CD4-positive, alpha-beta memory T cell (primary cell): ENCODE data around the gene NKAIN2. TPM values are rescaled to one million over a fixed set of nuclear protein-coding genes. Genes with fewer than 3 reads are reported as not detected.

Experiments
- CTCF ChIA-PET: fragments of 350-600 bp; sonication (Branson Sonifier 250); formaldehyde crosslinking; loops from one replicate; lab custom pipeline; 2021; ENCODE audit warnings: inconsistent platforms; ENCODE audit not compliant: partially characterized antibody; lab: Charles Lee
- POLR2A ChIA-PET: fragments of 350-600 bp; sonication (Branson Sonifier 250); formaldehyde crosslinking; loops from one replicate; lab custom pipeline; 2021; ENCODE audit not compliant: partially characterized antibody; lab: Charles Lee
- DNase-seq, 5 donors: peaks; one replicate each; pipeline versions ENCODE4 v3.0.0 to v3.0.0-alpha.2; 2020 to 2022; ENCODE audit warnings: mixed read lengths in 1 of 5
- H3K27ac ChIP-seq: one replicate; pipeline ENCODE4 v1.7.0; 2013; ENCODE audit warnings: low read depth, low read length
- H3K27me3 ChIP-seq: 2 replicates; pipeline ENCODE4 v1.7.0; 2013; ENCODE audit warnings: mild to moderate bottlenecking, low read length, moderate library complexity; ENCODE audit not compliant: insufficient read depth
- H3K36me3 ChIP-seq: 2 replicates; pipeline ENCODE4 v1.7.0; 2013; ENCODE audit warnings: mild to moderate bottlenecking, low read length, moderate library complexity; ENCODE audit not compliant: insufficient read depth
- H3K4me1 ChIP-seq: 2 replicates; pipeline ENCODE4 v1.7.0; 2013; ENCODE audit warnings: mild to moderate bottlenecking, low read length, moderate library complexity; ENCODE audit not compliant: insufficient read depth
- H3K4me3 ChIP-seq, 2 donors: one replicate each; pipeline ENCODE4 v1.7.0; 2013; ENCODE audit warnings: low read length in 2 of 2, mild to moderate bottlenecking in 1 of 2
- H3K9me3 ChIP-seq, 2 donors: one replicate each; pipeline ENCODE4 v1.7.0; 2013; ENCODE audit warnings: low read length in 2 of 2, control low read depth in 1 of 2; ENCODE audit not compliant: control insufficient read depth in 1 of 2
- H3K27ac Mint-ChIP-seq, 7 donors: one replicate each; pipeline ENCODE4 v1.8.0; 2020 to 2021; ENCODE audit warnings: mixed read lengths in 7 of 7, mild to moderate bottlenecking in 6 of 7, inconsistent platforms in 3 of 7, moderate library complexity in 3 of 7
- H3K27me3 Mint-ChIP-seq, 2 donors: one replicate each; pipeline ENCODE4 v1.8.0; 2020 to 2021; ENCODE audit warnings: mixed read lengths in 2 of 2
- H3K36me3 Mint-ChIP-seq, 2 donors: one replicate each; pipeline ENCODE4 v1.8.0; 2020 to 2021; ENCODE audit warnings: mixed read lengths in 2 of 2, inconsistent platforms in 1 of 2, mild to moderate bottlenecking in 1 of 2
- H3K4me1 Mint-ChIP-seq, 4 donors: one replicate each; pipeline ENCODE4 v1.8.0; 2020 to 2021; ENCODE audit warnings: mixed read lengths in 4 of 4, mild to moderate bottlenecking in 1 of 4
- H3K4me3 Mint-ChIP-seq, 8 donors: one replicate each; pipeline ENCODE4 v1.8.0; 2020 to 2021; ENCODE audit warnings: mixed read lengths in 8 of 8, mild to moderate bottlenecking in 7 of 8, moderate library complexity in 6 of 8, inconsistent platforms in 3 of 8
- H3K9me3 Mint-ChIP-seq, 8 donors: one replicate each; pipeline ENCODE4 v1.8.0; 2020 to 2021; ENCODE audit warnings: mixed read lengths in 8 of 8, mild to moderate bottlenecking in 5 of 8, inconsistent platforms in 3 of 8, moderate library complexity in 1 of 8
- intact Hi-C: fragments of 100-400 bp; cut with micrococcal nuclease; formaldehyde crosslinking; loops from one replicate; pipeline ENCODE4 v1.15.1; 2023
- polyA plus RNA-seq, 2 donors: library from polyadenylated mRNA; unstranded; fragments of 300-500 nt; fragmentation: Illumina TruSeq; gene quantifications; one replicate each; pipeline ENCODE4 v1.2.3, GENCODE V29; 2021
- total RNA-seq, 2 experiments: library from RNA; stranded (reverse); gene quantifications; one replicate each; pipeline ENCODE4 v1.2.3, GENCODE V29; 2021

The NKAIN2 gene
- total and polyA plus RNA-seq, 4 experiments from 2014 or later: not detected

GRCh38 chr6:124430740-124431318, 627.2 kb downstream of the NKAIN2 start:
- Mint-ChIP-seq H3K27me3 (no peaks in the 10 kb centered on the region), H3K4me1 (no peaks in the 10 kb centered on the region), H3K36me3 (no peaks in the 10 kb centered on the region), H3K9me3 (peaks cover 0 to 4% (median 0%) of the 10 kb centered on the region in 8 donors), H3K27ac (no peak overlapping the region), H3K4me3 (no peak overlapping the region)
- Histone ChIP-seq H3K36me3 (no peaks in the 10 kb centered on the region), H3K9me3 (no peaks in the 10 kb centered on the region), H3K27ac (no peak overlapping the region), H3K27me3 (no peaks in the 10 kb centered on the region), H3K4me1 (no peaks in the 10 kb centered on the region), H3K4me3 (no peak overlapping the region)
- CTCF ChIA-PET: no interaction called here
- intact Hi-C loops: no loop called here
- DNase-seq: no peak
- POLR2A ChIA-PET: no interaction called here

DNA sequence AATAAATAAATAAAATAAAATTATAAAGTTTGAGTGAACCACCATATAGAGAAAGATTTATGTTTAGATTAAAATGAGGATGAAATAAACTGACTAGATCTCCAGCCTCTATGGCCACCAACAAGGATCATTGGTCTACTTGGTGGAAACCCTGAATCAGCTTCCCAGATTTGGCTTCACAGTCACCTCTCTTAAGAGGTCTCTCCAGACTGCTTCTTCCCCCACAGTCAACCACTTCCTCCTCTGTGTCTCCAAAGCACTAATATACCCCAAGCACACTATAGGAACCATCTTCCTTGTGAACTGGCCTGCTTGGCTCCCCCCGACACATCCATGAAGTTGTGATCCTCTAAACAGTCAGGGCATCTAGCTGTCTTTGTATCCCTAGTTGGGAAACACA, 629.0 kb downstream of the NKAIN2 start:
- Histone ChIP-seq H3K36me3 (no peaks in the 10 kb centered on the region), H3K4me3 (no peak overlapping the region), H3K4me1 (no peaks in the 10 kb centered on the region), H3K27ac (no peak overlapping the region), H3K9me3 (no peaks in the 10 kb centered on the region), H3K27me3 (no peaks in the 10 kb centered on the region)
- no peaks in the 10 kb centered on the region for H3K27me3 Mint-ChIP-seq
- intact Hi-C loops: no loop called here
- no peaks in the 10 kb centered on the region for H3K4me1 Mint-ChIP-seq
- peaks cover 0 to 8% (median 0%) of the 10 kb centered on the region in 8 donors for H3K9me3 Mint-ChIP-seq
- no peak overlapping the region for H3K4me3 Mint-ChIP-seq
- DNase-seq: no peak
- CTCF ChIA-PET: no interaction called here
- POLR2A ChIA-PET: no interaction called here
- H3K36me3 Mint-ChIP-seq: no peaks in the 10 kb centered on the region
- no peak overlapping the region for H3K27ac Mint-ChIP-seq

GRCh38 chr6:124433387-124434160, 629.9 kb downstream of the NKAIN2 start:
- ChIA-PET POLR2A (no interaction called here), CTCF (no interaction called here)
- Mint-ChIP-seq H3K27me3 (no peaks in the 10 kb centered on the region), H3K36me3 (no peaks in the 10 kb centered on the region), H3K27ac (no peak overlapping the region), H3K4me3 (no peak overlapping the region), H3K4me1 (no peaks in the 10 kb centered on the region), H3K9me3 (peaks cover 0 to 8% (median 1%) of the 10 kb centered on the region in 8 donors)
- H3K27me3 ChIP-seq: no peaks in the 10 kb centered on the region
- H3K36me3 ChIP-seq: no peaks in the 10 kb centered on the region
- DNase-seq: no peak
- H3K27ac ChIP-seq: no peak overlapping the region
- intact Hi-C loops: no loop called here
- no peaks in the 10 kb centered on the region for H3K9me3 ChIP-seq
- H3K4me3 ChIP-seq: no peak overlapping the region
- H3K4me1 ChIP-seq: no peaks in the 10 kb centered on the region

GRCh38 chr6:124434421-124434820, 630.8 kb downstream of the NKAIN2 start:
- intact Hi-C loops: no loop called here
- no peak for DNase-seq
- Mint-ChIP-seq H3K9me3 (peaks cover 0 to 8% (median 3%) of the 10 kb centered on the region in 8 donors), H3K27me3 (no peaks in the 10 kb centered on the region), H3K36me3 (no peaks in the 10 kb centered on the region), H3K4me1 (no peaks in the 10 kb centered on the region), H3K27ac (no peak overlapping the region), H3K4me3 (no peak overlapping the region)
- CTCF ChIA-PET: no interaction called here
- Histone ChIP-seq H3K27ac (no peak overlapping the region), H3K27me3 (no peaks in the 10 kb centered on the region), H3K36me3 (no peaks in the 10 kb centered on the region), H3K4me3 (no peak overlapping the region), H3K9me3 (no peaks in the 10 kb centered on the region), H3K4me1 (no peaks in the 10 kb centered on the region)
- POLR2A ChIA-PET: no interaction called here

DNA sequence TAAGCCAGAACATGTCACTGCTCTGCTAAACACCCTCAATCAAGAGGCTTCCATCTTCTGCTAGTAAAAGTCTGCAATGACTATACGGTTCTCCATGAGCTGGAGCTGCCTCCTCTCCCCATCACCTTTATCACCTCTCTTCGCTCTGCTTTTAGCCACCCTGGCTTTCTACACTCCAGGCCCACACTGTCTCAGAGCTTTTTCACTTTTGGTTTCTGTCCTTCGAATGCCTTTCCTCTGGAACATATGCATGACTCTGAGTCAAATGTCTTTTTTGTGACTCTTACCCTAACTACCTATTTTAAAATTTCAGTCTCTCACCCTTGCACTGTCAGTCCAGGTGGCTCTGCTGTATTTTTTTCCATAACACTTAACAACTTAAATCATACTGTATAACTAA, 633.1 kb downstream of the NKAIN2 start:
- H3K4me3 Mint-ChIP-seq: no peak overlapping the region
- no peaks in the 10 kb centered on the region for H3K36me3 Mint-ChIP-seq
- intact Hi-C loops: no loop called here
- no peak overlapping the region for H3K27ac Mint-ChIP-seq
- no peaks in the 10 kb centered on the region for H3K9me3 ChIP-seq
- ChIA-PET CTCF (no interaction called here), POLR2A (no interaction called here)
- H3K27me3 Mint-ChIP-seq: no peaks in the 10 kb centered on the region
- H3K4me3 ChIP-seq: no peak overlapping the region
- no peaks in the 10 kb centered on the region for H3K27me3 ChIP-seq
- H3K4me1 ChIP-seq: no peaks in the 10 kb centered on the region
- H3K9me3 Mint-ChIP-seq: peaks cover 0 to 5% (median 4%) of the 10 kb centered on the region in 8 donors
- H3K27ac ChIP-seq: no peak overlapping the region
- H3K4me1 Mint-ChIP-seq: no peaks in the 10 kb centered on the region
- DNase-seq: no peak
- H3K36me3 ChIP-seq: no peaks in the 10 kb centered on the region

- no peaks in the 10 kb centered on the region for H3K27me3 ChIP-seq
- intact Hi-C loops: no loop called here
- CTCF ChIA-PET: no interaction called here
Observed at GRCh38 chr6:124438546-124439065, 634.9 kb downstream of the NKAIN2 start.

DNA sequence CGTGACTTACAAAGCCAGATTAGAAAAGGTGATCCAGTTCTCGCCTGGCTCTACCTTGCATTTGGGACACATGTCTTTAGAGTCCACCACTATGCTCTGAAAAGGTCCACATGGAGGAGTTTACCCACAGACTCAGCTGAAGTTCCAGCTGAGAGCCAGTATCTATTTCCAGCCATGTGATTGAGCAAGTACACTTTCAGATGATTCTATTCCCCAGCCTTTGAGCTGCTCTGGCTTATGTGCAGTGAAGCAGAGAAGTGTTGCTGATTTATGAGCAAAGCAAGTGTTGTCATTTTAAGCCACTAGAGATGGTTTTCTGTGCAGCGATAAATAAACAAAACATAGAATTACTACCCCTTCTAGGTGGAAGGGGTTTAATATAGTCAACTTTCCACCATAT, 637.8 kb downstream of the NKAIN2 start:
- DNase-seq: no peak
- no peaks in the 10 kb centered on the region for H3K4me1 Mint-ChIP-seq
- ChIA-PET CTCF (no interaction called here), POLR2A (no interaction called here)
- H3K27ac Mint-ChIP-seq: no peak overlapping the region
- Histone ChIP-seq H3K27me3 (no peaks in the 10 kb centered on the region), H3K4me3 (no peak overlapping the region), H3K9me3 (no peaks in the 10 kb centered on the region), H3K4me1 (no peaks in the 10 kb centered on the region), H3K27ac (no peak overlapping the region), H3K36me3 (no peaks in the 10 kb centered on the region)
- intact Hi-C loops: no loop called here
- peaks cover 0 to 5% (median 4%) of the 10 kb centered on the region in 8 donors for H3K9me3 Mint-ChIP-seq
- H3K27me3 Mint-ChIP-seq: no peaks in the 10 kb centered on the region
- no peak overlapping the region for H3K4me3 Mint-ChIP-seq
- H3K36me3 Mint-ChIP-seq: no peaks in the 10 kb centered on the region

More at GRCh38 chr6:124438546-124439065, 634.9 kb downstream of the NKAIN2 start:
- Mint-ChIP-seq H3K27ac (no peak overlapping the region), H3K4me3 (no peak overlapping the region), H3K9me3 (peaks cover 0 to 5% (median 4%) of the 10 kb centered on the region in 8 donors), H3K27me3 (no peaks in the 10 kb centered on the region), H3K4me1 (no peaks in the 10 kb centered on the region), H3K36me3 (no peaks in the 10 kb centered on the region)
- POLR2A ChIA-PET: no interaction called here
- no peaks in the 10 kb centered on the region for H3K4me1 ChIP-seq
- no peaks in the 10 kb centered on the region for H3K9me3 ChIP-seq
- no peak overlapping the region for H3K4me3 ChIP-seq
- DNase-seq: no peak
- H3K27ac ChIP-seq: no peak overlapping the region
- H3K36me3 ChIP-seq: no peaks in the 10 kb centered on the region
